HG02884 (cell line): ENCODE results near the gene ZC2HC1C.
A peak's percentile ranks its signal among the peaks of the same experiment; 100 is the strongest.
"Not testable (repeated sequence)": the region's sequence is repeated elsewhere in the genome, so short reads cannot be mapped to it uniquely, and the experiment has no call there.

Experiments
- ATAC-seq: cut with Tn5 transposase; IDR thresholded peaks from one replicate; pipeline ENCODE4 v1.9.1; 2021; ENCODE audit warnings: mild to moderate bottlenecking, moderate library complexity; ENCODE audit not compliant: unreplicated experiment

ZC2HC1C gene

DNA sequence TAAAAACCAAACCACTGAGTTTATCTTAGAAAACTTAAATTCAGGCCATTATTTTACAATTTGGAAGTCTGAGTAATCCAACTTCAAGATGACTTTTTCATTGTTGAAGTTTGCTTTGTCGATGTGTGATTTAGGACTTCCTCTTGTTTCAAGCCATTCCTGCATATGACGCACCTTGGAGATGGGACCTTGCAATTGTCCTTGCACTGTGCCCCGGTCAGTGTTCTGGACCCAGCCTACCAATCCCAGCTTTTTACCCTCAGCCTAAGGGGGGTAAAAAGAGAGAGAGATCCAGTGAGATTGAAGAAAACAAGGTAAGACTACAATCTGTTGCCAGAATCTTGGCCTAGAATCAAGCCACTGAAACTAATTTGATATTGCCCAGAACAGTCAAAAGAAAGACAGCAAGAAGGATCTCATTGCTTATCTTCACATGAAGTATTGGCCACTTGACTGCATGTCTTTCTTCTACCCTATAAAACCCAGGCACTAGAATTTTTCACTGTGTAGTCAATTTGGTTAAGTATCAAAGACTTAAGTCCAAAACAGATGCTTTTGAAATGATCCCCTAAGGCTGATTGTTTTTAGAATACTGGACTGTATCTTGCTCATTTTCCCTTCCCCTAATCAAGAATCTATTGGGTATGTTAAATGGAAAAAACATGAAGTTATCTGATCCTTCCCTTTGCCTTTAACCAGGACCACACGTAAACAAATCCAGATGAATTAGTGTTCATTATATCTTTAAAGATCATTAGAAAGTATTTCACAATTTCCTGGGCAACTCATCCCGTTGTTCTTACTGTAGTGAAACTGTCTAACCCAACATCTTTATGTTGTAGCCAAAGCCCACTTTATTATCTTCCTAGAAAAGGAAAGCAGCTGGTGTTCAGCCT is 15.8 kb upstream of the ZC2HC1C start:
- no peak for ATAC-seq

- no peak for ATAC-seq
These were observed 15.0 kb upstream of the ZC2HC1C start for GRCh38 chr14:75054421-75054820.

- ATAC-seq, result no peak
These were observed 9.8 kb upstream of the ZC2HC1C start for GRCh38 chr14:75059642-75060041.

DNA sequence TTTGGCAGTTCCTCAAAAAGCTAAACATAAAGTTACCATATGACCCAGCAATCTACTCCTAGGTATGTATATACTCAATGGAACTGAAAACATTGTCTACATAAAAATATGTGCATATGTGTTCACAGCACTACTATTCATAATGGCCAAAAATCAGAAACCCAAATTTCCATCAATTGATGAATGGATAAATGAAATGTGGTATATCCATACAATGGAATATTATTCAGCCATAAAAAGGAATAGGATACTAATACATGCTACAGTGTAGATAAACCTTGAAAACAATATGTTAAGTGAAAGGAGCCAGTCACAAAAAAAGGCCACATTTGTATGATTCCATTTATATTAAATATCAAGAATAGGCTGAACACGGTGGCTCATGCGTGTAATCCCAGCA is 9.0 kb upstream of the ZC2HC1C start:
- ATAC-seq, result no peak

DNA sequence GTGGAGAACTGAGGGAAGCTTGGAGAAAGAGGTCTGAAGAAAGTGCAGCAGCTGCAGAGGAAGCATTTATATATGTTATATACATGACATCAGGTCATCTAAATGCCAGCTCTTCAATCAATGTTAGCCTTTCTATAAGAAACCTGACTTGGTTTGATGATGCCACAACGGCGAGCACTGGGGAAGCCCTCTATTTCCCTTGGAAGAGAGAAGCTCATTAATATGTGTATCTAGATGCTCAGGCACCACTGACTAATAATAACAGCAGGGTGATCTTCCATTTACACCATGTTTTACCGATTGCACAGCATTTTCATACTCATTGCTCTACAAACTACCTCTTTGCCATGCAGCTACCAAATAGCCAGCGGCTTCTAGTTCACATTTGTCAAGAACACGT is 6.4 kb upstream of the ZC2HC1C start:
- no peak for ATAC-seq

- ATAC-seq, result peak; percentile 95
These were observed 5.8 kb upstream of the ZC2HC1C start, which contains the start of gene ACYP1 for GRCh38 chr14:75063491-75064204. Gene ACYP1, minus strand, starts transcription at chr14:75064024. Its CDS starts 471 bp downstream, at chr14:75063553.

DNA sequence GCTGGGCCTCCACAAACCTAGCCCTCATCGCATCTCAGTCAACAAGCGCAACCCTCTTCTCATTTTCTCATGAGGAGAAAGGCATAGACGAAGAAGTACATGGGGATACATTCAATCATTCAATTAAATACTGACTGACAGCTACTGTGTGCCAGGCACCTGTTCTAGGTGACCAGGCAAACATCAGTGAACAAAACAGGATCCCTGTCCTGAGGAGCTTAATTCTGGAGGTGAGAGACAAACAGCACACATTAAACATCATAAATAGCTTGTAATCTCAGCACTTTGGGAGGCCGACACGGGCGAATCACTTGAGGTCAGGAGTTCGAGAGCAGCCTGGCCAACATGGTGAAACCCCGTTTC is 5.3 kb upstream of the ZC2HC1C start:
- ATAC-seq, result no peak

DNA sequence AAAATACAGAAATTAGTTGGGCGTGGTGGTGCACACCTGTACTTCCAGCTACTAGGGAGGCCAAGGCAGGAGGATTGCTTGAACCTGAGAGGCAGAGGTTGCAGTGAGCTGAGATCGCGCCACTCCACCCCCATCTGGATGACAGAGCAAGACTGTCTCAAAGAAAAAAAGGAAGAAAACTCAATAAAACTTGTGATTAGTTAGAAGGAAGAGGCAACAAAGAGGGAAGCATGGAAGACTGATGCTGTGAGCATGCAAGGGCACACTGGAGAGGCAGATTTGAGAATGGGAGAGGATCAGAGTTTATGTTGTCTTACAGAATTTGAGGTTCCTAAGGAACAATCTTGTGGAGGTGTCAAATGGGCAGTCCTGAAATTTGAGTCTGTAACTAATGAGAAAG is 2.8 kb upstream of the ZC2HC1C start:
- no peak for ATAC-seq

- ATAC-seq, result no peak
These were observed 2.2 kb upstream of the ZC2HC1C start for GRCh38 chr14:75067212-75067611.

- not testable (repeated sequence) for ATAC-seq
These were observed 1.7 kb upstream of the ZC2HC1C start for GRCh38 chr14:75067765-75068164.

DNA sequence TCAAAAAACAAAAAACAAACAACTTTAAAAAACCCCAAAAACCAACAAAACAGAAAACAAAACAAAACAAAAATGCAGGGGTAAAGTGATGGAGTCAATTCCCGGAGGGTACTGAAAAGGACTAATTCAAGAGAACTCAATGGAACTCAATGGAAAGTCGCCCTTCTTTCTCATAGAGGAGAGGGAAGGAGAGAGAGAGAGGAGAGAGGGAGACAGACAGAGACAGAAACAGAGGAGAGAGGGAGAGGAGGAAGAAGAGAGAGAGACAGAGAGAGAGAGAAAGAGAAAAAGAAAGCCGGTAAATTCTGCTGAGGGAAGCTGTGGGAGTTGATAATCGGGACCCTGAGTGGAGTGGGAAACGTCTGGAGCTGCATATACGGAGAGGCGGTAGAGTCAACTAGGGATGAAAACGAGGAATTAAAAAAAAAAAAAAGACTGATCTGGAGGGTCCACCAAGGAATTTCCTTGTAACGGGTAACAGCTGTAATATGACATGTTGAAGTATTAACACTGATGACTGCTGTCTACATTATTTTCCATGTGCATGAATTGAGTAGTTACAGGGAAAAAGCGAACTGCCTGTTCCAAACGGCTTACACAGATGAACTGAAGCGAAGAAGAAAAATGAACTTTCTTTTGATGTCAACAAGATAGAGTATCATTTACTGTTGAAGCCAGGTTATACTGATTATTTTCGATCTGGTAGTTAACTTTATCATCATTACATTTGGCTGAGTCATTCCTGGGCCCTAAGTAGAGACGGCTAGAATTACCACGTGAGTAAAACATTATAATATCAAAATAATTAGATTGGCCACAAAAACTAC is 934 bp upstream of the ZC2HC1C start:
- ATAC-seq, result no peak

- no peak for ATAC-seq
These were observed 337 bp downstream of the ZC2HC1C start for GRCh38 chr14:75069811-75070145.

DNA sequence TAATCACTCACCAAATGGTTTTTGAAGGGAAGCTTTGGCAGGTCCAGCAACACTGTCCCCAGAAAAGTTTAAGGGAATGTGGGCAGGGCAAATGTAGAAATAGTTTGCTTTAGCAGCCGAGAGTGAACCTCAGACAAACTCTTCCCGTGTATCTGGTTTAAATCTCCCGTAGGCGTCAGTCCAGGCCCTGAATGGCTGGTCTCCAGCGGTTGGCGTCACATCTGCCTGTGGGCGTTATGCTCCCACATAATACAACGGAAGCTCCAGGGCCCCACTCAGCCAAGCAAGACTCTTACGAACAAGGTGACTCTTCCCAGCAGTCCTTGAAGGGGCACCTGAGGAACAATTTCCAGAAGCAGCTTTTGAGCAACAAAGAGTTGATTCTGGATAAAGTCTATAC is 942 bp downstream of the ZC2HC1C start:
- ATAC-seq, result no peak

- no peak for ATAC-seq
These were observed 8.4 kb downstream of the ZC2HC1C start for GRCh38 chr14:75077794-75078193.

GRCh38 chr14:75079521-75079920 is 10.1 kb downstream of the ZC2HC1C start:
- ATAC-seq, result no peak

DNA sequence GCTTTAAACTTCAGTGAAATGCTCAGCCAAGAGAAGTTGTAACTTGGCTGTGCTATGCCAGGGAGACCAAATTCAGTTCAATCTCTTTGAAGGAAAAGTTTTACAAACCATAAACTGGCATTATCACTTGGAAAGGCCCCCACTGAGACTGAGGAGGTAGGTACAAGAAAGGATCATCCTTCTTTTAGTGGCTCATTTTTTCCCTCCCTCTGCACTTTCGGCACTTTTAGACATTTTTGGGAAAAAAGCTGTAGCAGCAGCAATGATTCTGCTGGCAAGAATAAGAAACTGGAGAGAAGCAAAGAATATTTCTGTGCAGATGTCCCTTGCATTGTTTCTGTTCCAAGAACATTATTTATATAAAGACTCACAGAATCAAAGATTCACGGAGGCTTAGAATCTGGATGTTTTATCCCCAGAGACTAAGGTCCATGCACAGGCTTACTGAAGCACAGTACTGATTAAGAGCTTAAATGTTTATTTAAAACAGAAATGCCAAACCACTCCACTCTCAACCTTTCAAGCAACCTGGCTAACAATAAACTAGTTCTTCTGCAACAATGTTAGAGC is 12.3 kb downstream of the ZC2HC1C start:
- no peak for ATAC-seq

DNA sequence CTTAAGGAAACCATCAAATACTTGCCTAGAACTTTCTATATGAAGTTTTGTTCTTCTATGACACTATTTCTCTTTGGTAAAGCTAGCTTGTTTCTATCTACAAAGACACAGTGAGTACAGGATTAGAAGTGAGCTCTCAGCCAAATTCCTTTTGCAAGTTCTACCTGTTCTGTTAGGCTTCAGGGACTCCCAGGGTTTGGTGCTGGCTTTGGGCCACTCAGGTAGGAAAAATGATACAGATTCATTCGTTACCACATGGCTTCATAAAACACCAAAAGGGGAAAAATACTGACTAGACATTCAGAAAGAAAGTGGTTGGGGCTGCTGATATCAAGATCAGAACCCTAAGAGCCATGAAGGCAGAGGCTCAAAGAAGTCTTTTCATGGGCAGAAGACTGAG is 13.8 kb downstream of the ZC2HC1C start:
- no peak for ATAC-seq

GRCh38 chr14:75084513-75084912 is 15.1 kb downstream of the ZC2HC1C start:
- no peak for ATAC-seq

GRCh38 chr14:75088153-75088552 is 18.7 kb downstream of the ZC2HC1C start:
- ATAC-seq, result no peak

DNA sequence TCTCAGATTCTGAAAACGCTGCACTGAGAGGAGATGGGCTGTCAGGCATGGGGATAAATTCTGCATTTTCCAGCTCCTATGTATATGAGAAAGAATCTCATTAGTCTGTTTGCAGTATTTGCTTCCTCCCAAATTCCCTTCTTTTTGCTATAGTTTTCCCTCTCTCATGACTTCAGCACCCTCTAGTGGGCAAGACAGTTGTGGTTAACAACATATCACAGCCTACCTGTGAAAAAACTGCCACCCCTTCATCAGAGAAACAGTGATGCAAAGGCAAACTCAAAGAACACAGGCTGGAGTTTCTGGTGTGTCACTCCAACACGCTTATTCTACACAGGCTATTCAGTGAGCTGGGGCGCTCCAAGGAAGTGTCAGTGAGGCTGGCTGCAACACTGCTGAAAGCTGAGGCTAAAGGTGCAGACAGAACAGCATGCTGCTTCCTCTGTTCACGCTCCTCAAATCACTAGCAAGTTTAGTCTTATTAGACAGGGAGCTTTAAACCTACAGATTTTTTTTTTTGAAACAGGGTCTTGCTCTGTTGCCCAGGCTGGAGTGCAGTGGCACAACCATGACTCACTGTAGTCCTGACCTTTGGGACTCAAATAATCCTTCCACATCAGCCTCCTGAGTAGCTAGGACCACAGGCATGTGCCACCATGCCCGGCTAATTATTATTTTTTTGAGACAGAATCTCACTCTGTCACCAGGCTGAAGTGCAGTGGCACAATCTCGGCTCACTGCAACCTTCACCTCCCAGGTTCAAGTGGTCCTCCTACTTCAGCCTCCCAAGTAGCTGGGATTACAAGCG is 19.3 kb downstream of the ZC2HC1C start:
- no peak for ATAC-seq
